Measurements from ENCODE around the gene SOBP. TPM values are rescaled to one million over a fixed set of nuclear protein-coding genes. Genes with fewer than 3 reads are reported as not detected.

SOBP gene
- total RNA-seq, 4 donors from 2014 or later, result 16.2 to 29.9 (median 19.2) TPM

DNA sequence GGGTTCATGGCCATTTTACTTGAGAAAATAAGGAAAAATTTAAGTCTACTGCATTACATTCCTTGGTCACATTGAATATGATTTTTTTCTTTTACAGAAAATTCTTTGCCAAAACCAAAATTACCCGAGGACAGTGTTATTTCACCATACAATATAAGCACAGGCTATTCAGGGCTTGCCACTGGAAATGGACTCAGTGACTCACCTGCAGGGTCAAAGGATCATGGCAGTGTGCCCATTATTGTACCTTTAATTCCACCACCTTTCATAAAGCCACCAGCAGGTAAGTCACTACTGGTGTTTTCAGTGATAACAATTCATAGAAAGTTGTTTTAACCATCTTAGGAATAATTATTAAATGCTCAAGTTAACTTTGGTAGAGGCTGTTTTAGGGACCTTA is 16.2 kb downstream of the SOBP start:
- TF ChIP-seq POLR2AphosphoS5 (IDR thresholded peaks at IDR 0.05), result no peak
- TF ChIP-seq, protein P1, sequence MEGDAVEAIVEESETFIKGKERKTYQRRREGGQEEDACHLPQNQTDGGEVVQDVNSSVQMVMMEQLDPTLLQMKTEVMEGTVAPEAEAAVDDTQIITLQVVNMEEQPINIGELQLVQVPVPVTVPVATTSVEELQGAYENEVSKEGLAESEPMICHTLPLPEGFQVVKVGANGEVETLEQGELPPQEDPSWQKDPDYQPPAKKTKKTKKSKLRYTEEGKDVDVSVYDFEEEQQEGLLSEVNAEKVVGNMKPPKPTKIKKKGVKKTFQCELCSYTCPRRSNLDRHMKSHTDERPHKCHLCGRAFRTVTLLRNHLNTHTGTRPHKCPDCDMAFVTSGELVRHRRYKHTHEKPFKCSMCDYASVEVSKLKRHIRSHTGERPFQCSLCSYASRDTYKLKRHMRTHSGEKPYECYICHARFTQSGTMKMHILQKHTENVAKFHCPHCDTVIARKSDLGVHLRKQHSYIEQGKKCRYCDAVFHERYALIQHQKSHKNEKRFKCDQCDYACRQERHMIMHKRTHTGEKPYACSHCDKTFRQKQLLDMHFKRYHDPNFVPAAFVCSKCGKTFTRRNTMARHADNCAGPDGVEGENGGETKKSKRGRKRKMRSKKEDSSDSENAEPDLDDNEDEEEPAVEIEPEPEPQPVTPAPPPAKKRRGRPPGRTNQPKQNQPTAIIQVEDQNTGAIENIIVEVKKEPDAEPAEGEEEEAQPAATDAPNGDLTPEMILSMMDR (IDR thresholded peaks at IDR 0.05), result no peak
- TF ChIP-seq EP300 (IDR thresholded peaks at IDR 0.05), result no peak
- no peak for TF ChIP-seq POLR2A (IDR thresholded peaks at IDR 0.05)
- Histone ChIP-seq H3K4me3 (no peak overlapping the region), H3K36me3 (peaks cover 0 to 4% of the 10 kb centered on the region in 2 donors), H3K27ac (no peak overlapping the region), H3K4me1 (peaks cover 0 to 32% (median 0%) of the 10 kb centered on the region in 3 donors), H3K27me3 (no peaks in the 10 kb centered on the region), H3K9me3 (no peaks in the 10 kb centered on the region)
- 89 to 100% methylated on average over 1 of the region's 1 CpG for WGBS, 2 donors (ENCODE audit: low coverage in 1 of 2)
- no peak for ATAC-seq

DNA sequence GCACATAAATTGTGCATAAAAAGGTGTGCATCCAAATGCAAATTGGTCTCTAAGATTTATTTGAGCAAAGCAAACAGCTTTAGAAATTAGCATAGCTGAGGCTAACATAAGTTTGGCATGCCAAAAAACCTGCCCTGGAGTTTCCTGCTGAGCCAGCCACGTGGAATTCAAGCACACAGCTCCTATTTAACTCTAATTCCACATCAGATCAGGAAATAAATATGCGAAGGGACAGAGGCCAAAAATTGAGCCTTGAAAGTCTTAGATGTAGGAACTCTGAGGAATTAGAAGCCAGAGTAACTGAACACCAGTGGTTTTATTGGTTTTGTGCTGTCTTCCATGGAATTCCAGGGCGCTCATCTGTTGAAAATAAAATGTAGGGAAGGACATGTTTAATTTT is 19.6 kb downstream of the SOBP start:
- H3K27ac ChIP-seq, result no peak overlapping the region
- 27 to 75% methylated on average over 2 to 3 of the region's 3 CpGs for WGBS, 2 donors (ENCODE audit: low coverage in 1 of 2)
- no peak for TF ChIP-seq POLR2AphosphoS5 (IDR thresholded peaks at IDR 0.05)
- no peak for TF ChIP-seq POLR2A (IDR thresholded peaks at IDR 0.05)
- TF ChIP-seq, protein P1 (IDR thresholded peaks at IDR 0.05), result no peak
- TF ChIP-seq EP300 (IDR thresholded peaks at IDR 0.05), result no peak
- peaks cover 0 to 7% of the 10 kb centered on the region in 2 donors for H3K36me3 ChIP-seq
- no peaks in the 10 kb centered on the region for H3K27me3 ChIP-seq
- no peak overlapping the region for H3K4me3 ChIP-seq
- peaks cover 0 to 27% (median 0%) of the 10 kb centered on the region in 3 donors for H3K4me1 ChIP-seq
- no peak for ATAC-seq
- no peaks in the 10 kb centered on the region for H3K9me3 ChIP-seq

DNA sequence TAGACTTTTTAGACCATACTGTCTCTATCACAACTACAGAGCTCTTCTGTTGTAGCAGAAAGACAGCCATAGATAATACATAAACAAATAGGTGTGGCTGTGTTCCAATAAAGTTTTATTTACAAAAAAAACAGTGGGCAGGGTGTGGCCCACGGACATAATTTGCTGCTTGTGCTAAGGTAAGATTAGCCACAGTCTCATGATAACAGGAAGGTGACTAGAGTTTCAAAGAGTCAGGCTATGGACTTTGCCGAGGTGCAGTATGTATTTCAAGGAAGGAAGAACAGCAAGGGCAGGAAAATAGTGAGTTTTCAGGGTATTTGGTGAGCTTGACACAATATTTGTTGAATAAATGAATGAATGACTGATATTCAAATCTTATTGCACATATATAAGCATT is 20.2 kb downstream of the SOBP start:
- Histone ChIP-seq H3K4me3 (no peak overlapping the region), H3K4me1 (peaks cover 0 to 26% (median 0%) of the 10 kb centered on the region in 3 donors), H3K27me3 (no peaks in the 10 kb centered on the region), H3K36me3 (peaks cover 0 to 7% of the 10 kb centered on the region in 2 donors), H3K9me3 (peaks cover 0 to 2% (median 0%) of the 10 kb centered on the region in 3 donors), H3K27ac (no peak overlapping the region)
- 62 to 69% methylated on average over 2 of the region's 2 CpGs for WGBS, 2 donors (ENCODE audit: low coverage in 1 of 2)
- no peak for TF ChIP-seq EP300 (IDR thresholded peaks at IDR 0.05)
- TF ChIP-seq POLR2AphosphoS5 (IDR thresholded peaks at IDR 0.05), result no peak
- TF ChIP-seq POLR2A (IDR thresholded peaks at IDR 0.05), result no peak
- TF ChIP-seq, protein P1 (IDR thresholded peaks at IDR 0.05), result no peak
- no peak for ATAC-seq

DNA sequence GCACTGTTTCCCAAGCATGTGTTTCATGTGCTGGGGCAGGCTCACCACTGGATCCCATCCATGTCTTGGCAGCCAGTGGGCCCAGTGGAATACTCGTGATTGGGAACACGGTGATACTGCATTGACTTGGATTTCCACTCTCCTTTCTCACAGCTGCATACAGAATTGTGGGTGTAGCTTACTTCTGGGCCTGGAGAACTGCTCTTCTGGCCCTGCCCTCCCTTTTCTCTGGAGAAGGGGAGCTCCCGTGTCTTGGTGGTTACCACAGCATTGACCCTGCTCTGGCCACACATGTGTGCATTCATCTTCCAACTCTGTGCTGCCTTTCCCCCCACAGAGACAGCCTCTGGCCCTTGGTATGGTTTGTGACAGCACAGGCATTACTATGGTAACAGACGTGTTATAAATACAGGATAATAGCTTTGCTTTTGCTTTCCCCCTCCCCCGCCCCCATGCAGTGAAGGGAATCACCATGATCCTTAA is 21.6 kb downstream of the SOBP start:
- H3K4me1 ChIP-seq, result peaks cover 0 to 26% (median 0%) of the 10 kb centered on the region in 3 donors
- WGBS, 2 donors (ENCODE audit: low coverage in 1 of 2), result 37 to 53% methylated on average over 2 to 4 of the region's 5 CpGs
- peaks cover 0 to 11% (median 0%) of the 10 kb centered on the region in 3 donors for H3K9me3 ChIP-seq
- TF ChIP-seq, protein P1 (IDR thresholded peaks at IDR 0.05), result no peak
- no peak for TF ChIP-seq EP300 (IDR thresholded peaks at IDR 0.05)
- TF ChIP-seq POLR2A (IDR thresholded peaks at IDR 0.05), result no peak
- no peak for TF ChIP-seq POLR2AphosphoS5 (IDR thresholded peaks at IDR 0.05)
- H3K27me3 ChIP-seq, result no peaks in the 10 kb centered on the region
- H3K4me3 ChIP-seq, result no peak overlapping the region
- no peak overlapping the region for H3K27ac ChIP-seq
- peaks cover 0 to 7% of the 10 kb centered on the region in 2 donors for H3K36me3 ChIP-seq
- ATAC-seq, result peak; percentile 77

DNA sequence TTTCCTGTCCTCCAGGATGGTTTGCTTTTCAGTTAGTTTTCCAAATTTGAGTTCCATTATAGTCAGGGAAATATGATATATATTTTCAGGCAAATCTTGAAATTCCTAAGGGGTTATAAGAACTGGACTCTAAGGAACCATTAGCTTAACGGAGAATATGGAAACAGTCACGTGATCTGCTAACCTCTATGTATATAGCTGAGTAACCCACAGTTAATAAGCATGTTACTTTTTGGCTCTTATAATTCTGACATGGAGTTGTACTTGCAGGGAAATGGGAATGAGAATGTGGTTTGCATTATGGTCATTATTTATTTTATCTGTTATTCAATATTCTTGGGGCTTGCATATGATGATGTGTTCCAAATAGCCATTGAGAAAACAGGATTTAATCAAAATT is 23.3 kb downstream of the SOBP start:
- ATAC-seq, result no peak
- Histone ChIP-seq H3K4me1 (peaks cover 0 to 26% (median 0%) of the 10 kb centered on the region in 3 donors), H3K4me3 (no peak overlapping the region), H3K27me3 (no peaks in the 10 kb centered on the region), H3K27ac (no peak overlapping the region), H3K36me3 (peaks cover 0 to 12% of the 10 kb centered on the region in 2 donors), H3K9me3 (peaks cover 0 to 11% (median 0%) of the 10 kb centered on the region in 3 donors)
- TF ChIP-seq POLR2AphosphoS5 (IDR thresholded peaks at IDR 0.05) (no peak), POLR2A (IDR thresholded peaks at IDR 0.05) (no peak), EP300 (IDR thresholded peaks at IDR 0.05) (no peak)
- TF ChIP-seq, protein P1 (IDR thresholded peaks at IDR 0.05), result no peak
- WGBS, 2 donors (ENCODE audit: low coverage in 1 of 2), result 69% methylated on average over 2 of the region's 2 CpGs; no CpG with 5 or more reads in 1 of the 2 donors
